GM08714 (cell line): ENCODE measurements around the gene NSMCE3.

Source experiments
- H3K4me3 ChIP-seq: fragments of 200-500 bp; sonication (Bioruptor generic); 2 replicates; pipeline ENCODE4 v1.5.1; 2014; ENCODE audit warnings: mild to moderate bottlenecking, low read length, inconsistent platforms
- ZNF274 ChIP-seq: IDR thresholded peaks from 2 replicates; pipeline ENCODE4 v1.6.1; 2012; ENCODE audit warnings: mild to moderate bottlenecking, low read depth, low read length

Gene NSMCE3

GRCh38 chr15:29278436-29279105, 8.9 kb upstream of the NSMCE3 start:
- TF ChIP-seq ZNF274: no peak

GRCh38 chr15:29276366-29276765, 6.7 kb upstream of the NSMCE3 start:
- no peak overlapping the region for H3K4me3 ChIP-seq
- TF ChIP-seq ZNF274: no peak

More at GRCh38 chr15:29278436-29279105, 8.9 kb upstream of the NSMCE3 start:
- no peak overlapping the region for H3K4me3 ChIP-seq

- TF ChIP-seq ZNF274: no peak
- no peak overlapping the region for H3K4me3 ChIP-seq
Measured at GRCh38 chr15:29275855-29276254, 6.2 kb upstream of the NSMCE3 start.

- H3K4me3 ChIP-seq: no peak overlapping the region
Measured at GRCh38 chr15:29274946-29275345, 5.3 kb upstream of the NSMCE3 start.

GRCh38 chr15:29272219-29272618, 2.6 kb upstream of the NSMCE3 start:
- TF ChIP-seq ZNF274: no peak
- no peak overlapping the region for H3K4me3 ChIP-seq

More at GRCh38 chr15:29274946-29275345, 5.3 kb upstream of the NSMCE3 start:
- no peak for TF ChIP-seq ZNF274

- no peak overlapping the region for H3K4me3 ChIP-seq
- TF ChIP-seq ZNF274: no peak
Measured at GRCh38 chr15:29270976-29271375, 1.4 kb upstream of the NSMCE3 start.

GRCh38 chr15:29270169-29270955, 740 bp upstream of the NSMCE3 start:
- no peak for TF ChIP-seq ZNF274
- H3K4me3 ChIP-seq: peak overlapping the region; percentile 81

- peak overlapping the region; percentile 81 for H3K4me3 ChIP-seq
- no peak for TF ChIP-seq ZNF274
Measured at GRCh38 chr15:29268706-29269484, 727 bp downstream of the NSMCE3 start.

GRCh38 chr15:29266052-29266582, 3.5 kb downstream of the NSMCE3 start:
- TF ChIP-seq ZNF274: no peak

GRCh38 chr15:29263289-29263688, 6.3 kb downstream of the NSMCE3 start:
- TF ChIP-seq ZNF274: no peak
- no peak overlapping the region for H3K4me3 ChIP-seq

More at GRCh38 chr15:29266052-29266582, 3.5 kb downstream of the NSMCE3 start:
- H3K4me3 ChIP-seq: no peak overlapping the region

- no peak overlapping the region for H3K4me3 ChIP-seq
- no peak for TF ChIP-seq ZNF274
Measured at GRCh38 chr15:29262738-29263137, 6.9 kb downstream of the NSMCE3 start.

- H3K4me3 ChIP-seq: no peak overlapping the region
- no peak for TF ChIP-seq ZNF274
Measured at GRCh38 chr15:29260896-29261295, 8.7 kb downstream of the NSMCE3 start.

GRCh38 chr15:29259233-29259632, 10.4 kb downstream of the NSMCE3 start:
- TF ChIP-seq ZNF274: no peak

GRCh38 chr15:29252234-29252633, 17.4 kb downstream of the NSMCE3 start:
- TF ChIP-seq ZNF274: no peak
- H3K4me3 ChIP-seq: no peak overlapping the region

More at GRCh38 chr15:29259233-29259632, 10.4 kb downstream of the NSMCE3 start:
- no peak overlapping the region for H3K4me3 ChIP-seq
